Endodermal cell (in vitro differentiated cells): Measurements from ENCODE around the gene RAB13. TPM values are rescaled to one million over a fixed set of nuclear protein-coding genes. Genes with fewer than 3 reads are reported as not detected.

Source experiments
- DNase-seq: peaks from one replicate; pipeline ENCODE4 v3.0.0-alpha.2; 2017
- H3K27ac ChIP-seq: 2 replicates; pipeline ENCODE4 v1.5.1; 2013; ENCODE audit warnings: mild to moderate bottlenecking, low read depth, low read length, moderate library complexity
- H3K27me3 ChIP-seq: 2 replicates; pipeline ENCODE4 v1.6.1; 2013; ENCODE audit warnings: mild to moderate bottlenecking, low read length, moderate library complexity; ENCODE audit not compliant: insufficient read depth, control insufficient read depth, poor library complexity, severe bottlenecking
- H3K36me3 ChIP-seq: 2 replicates; pipeline ENCODE4 v1.7.0; 2013; ENCODE audit warnings: mild to moderate bottlenecking, low read length, moderate library complexity; ENCODE audit not compliant: control insufficient read depth, insufficient read depth
- H3K4me1 ChIP-seq: one replicate; pipeline ENCODE4 v1.7.0; 2013; ENCODE audit warnings: low read length; ENCODE audit not compliant: control insufficient read depth, insufficient read depth
- H3K4me3 ChIP-seq: 2 replicates; pipeline ENCODE4 v1.5.1; 2013; ENCODE audit warnings: mild to moderate bottlenecking, low read length, moderate library complexity
- H3K9ac ChIP-seq: 2 replicates; pipeline ENCODE4 v1.6.1; 2013; ENCODE audit warnings: mild to moderate bottlenecking, low read length, moderate library complexity; ENCODE audit not compliant: poor library complexity, severe bottlenecking; ENCODE audit errors: extremely low read depth
- H3K9me3 ChIP-seq: 2 replicates; pipeline ENCODE4 v1.6.1; 2013; ENCODE audit warnings: mild to moderate bottlenecking, low read length, moderate library complexity; ENCODE audit not compliant: control insufficient read depth
- H3K27ac Mint-ChIP-seq: 2 replicates; pipeline ENCODE4 v1.8.0; 2020; ENCODE audit warnings: mixed read lengths
- H3K27me3 Mint-ChIP-seq: 2 replicates; pipeline ENCODE4 v1.8.0; 2021; ENCODE audit warnings: mild to moderate bottlenecking, mixed read lengths; ENCODE audit not compliant: insufficient read depth
- H3K36me3 Mint-ChIP-seq: 2 replicates; pipeline ENCODE4 v1.8.0; 2020; ENCODE audit warnings: low read depth, mixed read lengths
- H3K4me1 Mint-ChIP-seq: 2 replicates; pipeline ENCODE4 v1.8.0; 2020; ENCODE audit warnings: mixed read lengths
- H3K4me3 Mint-ChIP-seq: 2 replicates; pipeline ENCODE4 v1.8.0; 2020; ENCODE audit warnings: mild to moderate bottlenecking, moderate library complexity, mixed read lengths
- H3K9me3 Mint-ChIP-seq: 2 replicates; pipeline ENCODE4 v1.8.0; 2020; ENCODE audit warnings: mild to moderate bottlenecking, mixed read lengths
- CTCF ChIP-seq: fragments of 200-600 bp; sonication (generic); conservative IDR thresholded peaks from 2 replicates; pipeline ENCODE4 v1.5.0; 2021; ENCODE audit warnings: antibody characterized with exemption, mild to moderate bottlenecking
- WGBS, 2 experiments: methylation state at CpG; one replicate each; pipeline versions ENCODE4 v1.1.5 to v1.1.7; 2013; ENCODE audit warnings: missing lambda C conversion rate in 2 of 2, mixed read lengths in 1 of 2; ENCODE audit not compliant: insufficient coverage in 1 of 2, insufficient read length in 1 of 2; 5-methylcytosine and 5-hydroxymethylcytosine counted together
- total RNA-seq, 2 donors: library from RNA; stranded (reverse); fragmentation: NEBNext Ultra II Directional in 1 of 2; extraction: Animal tissue kit (Norgen Biotek cat#: 25700) in 1 of 2; gene quantifications; 2 replicates in 1 of 2; 3 replicates in 1 of 2; pipeline ENCODE4 v1.2.1, GENCODE V29; 2021

The RAB13 gene
- total RNA-seq, 2 donors from 2014 or later = 80.3 to 97.1 TPM

GRCh38 chr1:153963850-153964331 lies 22.2 kb downstream of the RAB13 start:
- Histone ChIP-seq H3K36me3 (peaks cover 19% of the 10 kb centered on the region), H3K4me1 (no peaks in the 10 kb centered on the region), H3K27me3 (no peaks in the 10 kb centered on the region), H3K27ac (peak overlapping the region; percentile 96), H3K4me3 (peak overlapping the region; percentile 99), H3K9me3 (no peaks in the 10 kb centered on the region), H3K9ac (peak overlapping the region; percentile 99)
- H3K36me3 Mint-ChIP-seq = peaks cover 27% of the 10 kb centered on the region
- H3K27ac Mint-ChIP-seq = peak overlapping the region; percentile 99
- TF ChIP-seq CTCF = no peak
- DNase-seq = peak; percentile 91
- no peaks in the 10 kb centered on the region for H3K27me3 Mint-ChIP-seq
- H3K9me3 Mint-ChIP-seq = no peaks in the 10 kb centered on the region
- 0% methylated on average over 6 to 22 of the region's 22 CpGs for WGBS, 2 experiments
- H3K4me3 Mint-ChIP-seq = peak overlapping the region; percentile 89
- H3K4me1 Mint-ChIP-seq = peaks cover 40% of the 10 kb centered on the region

- peaks cover 19% of the 10 kb centered on the region for H3K36me3 ChIP-seq
- H3K27ac Mint-ChIP-seq = peak within 1 kb of the TSS; percentile 99
- TF ChIP-seq CTCF = no peak
- peaks cover 39% of the 10 kb centered on the region for H3K4me1 Mint-ChIP-seq
- H3K4me3 ChIP-seq = peak within 1 kb of the TSS; percentile 99
- H3K27me3 Mint-ChIP-seq = no peaks in the 10 kb centered on the region
- peaks cover 27% of the 10 kb centered on the region for H3K36me3 Mint-ChIP-seq
- WGBS, 2 experiments = 0% methylated on average over 29 to 54 of the region's 54 CpGs
- H3K27ac ChIP-seq = peak within 1 kb of the TSS; percentile 96
- peak within 1 kb of the TSS; percentile 89 for H3K4me3 Mint-ChIP-seq
- H3K9me3 Mint-ChIP-seq = no peaks in the 10 kb centered on the region
- H3K4me1 ChIP-seq = no peaks in the 10 kb centered on the region
- H3K9me3 ChIP-seq = no peaks in the 10 kb centered on the region
- no peaks in the 10 kb centered on the region for H3K27me3 ChIP-seq
- peak within 1 kb of the TSS; percentile 99 for H3K9ac ChIP-seq
- DNase-seq = peak; percentile 100
Measured at GRCh38 chr1:153963030-153963849, 22.9 kb downstream of the RAB13 start, which contains the start of gene SLC39A1. Gene SLC39A1, minus strand, starts transcription at chr1:153963537. Its CDS starts 822 bp downstream, at chr1:153962715.

DNA sequence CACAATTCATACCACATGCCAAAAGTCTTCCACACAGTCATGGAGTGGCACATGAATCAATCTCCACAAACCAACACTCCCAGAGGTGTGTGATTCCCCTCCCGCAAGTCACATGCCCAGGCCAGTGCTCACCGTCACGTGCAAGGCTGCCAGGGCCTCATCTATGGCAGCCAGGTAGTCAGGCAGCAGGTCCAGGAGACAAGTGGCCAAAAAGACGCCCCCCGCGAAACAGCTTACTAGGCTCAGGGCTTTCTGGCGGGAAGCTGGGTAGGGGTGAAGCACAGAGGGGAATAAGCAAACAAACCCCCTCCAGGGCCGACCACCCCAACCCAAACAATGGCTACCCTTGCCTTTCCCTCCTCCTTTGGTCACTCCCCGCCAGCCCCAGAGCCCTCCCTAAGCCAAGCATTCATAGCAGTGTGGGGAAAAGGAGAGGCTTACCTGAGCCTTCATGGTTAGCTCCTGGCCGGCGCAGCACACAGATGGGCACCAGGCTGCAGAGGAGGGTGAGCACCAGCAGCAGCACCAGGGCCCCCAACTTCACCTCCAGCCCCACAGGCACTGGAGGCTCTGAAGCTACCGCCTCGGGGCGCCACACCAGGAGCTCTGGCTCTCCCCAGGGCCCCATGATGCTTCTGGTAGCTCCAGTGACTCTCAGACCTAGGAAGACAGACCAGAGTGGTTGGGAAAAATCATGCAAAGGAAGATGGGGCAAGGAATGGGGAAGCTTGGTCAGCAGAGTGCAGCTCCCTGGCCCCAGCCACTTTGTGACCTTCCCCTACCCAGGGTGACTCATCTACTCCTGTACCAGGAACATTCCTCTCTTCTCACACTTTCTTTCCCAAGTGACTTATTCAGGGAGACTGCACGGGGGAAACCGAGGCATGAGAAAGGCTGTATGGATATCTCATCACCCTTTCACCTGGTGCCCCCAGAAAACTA lies 23.8 kb downstream of the RAB13 start:
- TF ChIP-seq CTCF = no peak

More for the DNA sequence above, 23.8 kb downstream of the RAB13 start:
- Histone ChIP-seq H3K4me3 (peak overlapping the region; percentile 99), H3K4me1 (no peaks in the 10 kb centered on the region), H3K27ac (peak overlapping the region; percentile 96), H3K9me3 (no peaks in the 10 kb centered on the region), H3K27me3 (no peaks in the 10 kb centered on the region), H3K36me3 (peaks cover 19% of the 10 kb centered on the region), H3K9ac (peak overlapping the region; percentile 99)
- Mint-ChIP-seq H3K36me3 (peaks cover 27% of the 10 kb centered on the region), H3K27ac (peak overlapping the region; percentile 99), H3K27me3 (no peaks in the 10 kb centered on the region), H3K4me3 (peak overlapping the region; percentile 89), H3K4me1 (peaks cover 36% of the 10 kb centered on the region), H3K9me3 (no peaks in the 10 kb centered on the region)
- WGBS, 2 experiments = 16% methylated on average over 6 to 16 of the region's 16 CpGs
- peak; percentile 72 for DNase-seq
